Measurements from ENCODE around the gene MEGF11.

MEGF11 gene

GRCh38 chr15:66253418-66254088 lies at the start of gene MEGF11:
TSS of gene MEGF11 (minus strand) at chr15:66253750. CDS start at chr15:66128403, 125,347 bp downstream.
- no peak for DNase-seq

- DNase-seq = no peak
These were observed 49.1 kb upstream of the MEGF11 start for GRCh38 chr15:66302489-66303278.

- no peak for DNase-seq
These were observed 45.3 kb upstream of the MEGF11 start for GRCh38 chr15:66298803-66299251.

GRCh38 chr15:66296186-66296585 lies 42.6 kb upstream of the MEGF11 start:
- no peak for DNase-seq

GRCh38 chr15:66294932-66295235 lies 41.3 kb upstream of the MEGF11 start:
- DNase-seq = no peak

- no peak for DNase-seq
These were observed 40.8 kb upstream of the MEGF11 start for GRCh38 chr15:66294157-66294931.

- no peak for DNase-seq
These were observed 40.0 kb upstream of the MEGF11 start, which contains the start of gene DIS3L for GRCh38 chr15:66293419-66294156. TSS of gene DIS3L (plus strand) at chr15:66293568. CDS start at chr15:66293597, 29 bp downstream.

GRCh38 chr15:66292571-66293418 lies 39.2 kb upstream of the MEGF11 start:
- no peak for DNase-seq

GRCh38 chr15:66291816-66292570 lies 38.4 kb upstream of the MEGF11 start:
- no peak for DNase-seq

GRCh38 chr15:66290518-66290917 lies 37.0 kb upstream of the MEGF11 start:
- no peak for DNase-seq

- DNase-seq = no peak
These were observed 36.5 kb upstream of the MEGF11 start for GRCh38 chr15:66290007-66290406.

GRCh38 chr15:66288551-66289185 lies 35.1 kb upstream of the MEGF11 start:
- no peak for DNase-seq

- DNase-seq = no peak
These were observed 34.5 kb upstream of the MEGF11 start for GRCh38 chr15:66288093-66288492.

GRCh38 chr15:66287461-66288057 lies 34.0 kb upstream of the MEGF11 start:
- DNase-seq = no peak

GRCh38 chr15:66285533-66286280 lies 32.2 kb upstream of the MEGF11 start:
- no peak for DNase-seq

GRCh38 chr15:66284271-66284670 lies 30.7 kb upstream of the MEGF11 start:
- DNase-seq = no peak

- no peak for DNase-seq
These were observed 25.1 kb upstream of the MEGF11 start for GRCh38 chr15:66278671-66279070.

GRCh38 chr15:66278056-66278455 lies 24.5 kb upstream of the MEGF11 start:
- no peak for DNase-seq

- DNase-seq = no peak
These were observed 23.0 kb upstream of the MEGF11 start for GRCh38 chr15:66276546-66276945.

All from NCI-H2107 (cell line).